Measurements from ENCODE around the gene MAIP1.

MAIP1 gene

DNA sequence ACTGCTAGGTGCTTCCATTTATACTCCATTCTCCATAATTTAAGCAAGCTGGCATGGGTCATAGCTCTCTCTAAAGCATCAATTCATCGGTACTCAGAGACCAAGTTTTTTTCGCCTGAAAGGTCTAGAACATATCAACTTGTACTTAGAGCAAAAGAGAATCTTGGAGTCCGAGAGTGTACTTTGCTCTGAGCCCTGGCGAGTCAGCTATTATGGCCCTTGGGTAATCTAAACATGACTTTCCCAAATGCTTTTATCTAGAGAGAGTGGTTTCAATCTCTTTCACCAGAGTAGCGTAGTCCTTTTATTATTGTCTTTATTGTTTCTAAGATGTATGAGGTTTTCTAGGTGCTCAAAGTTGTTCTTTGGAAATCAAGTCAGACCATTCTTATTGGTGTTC, 34.4 kb downstream of the MAIP1 start:
- DNase-seq (ENCODE audit: low read depth, low spot score): no peak

DNA sequence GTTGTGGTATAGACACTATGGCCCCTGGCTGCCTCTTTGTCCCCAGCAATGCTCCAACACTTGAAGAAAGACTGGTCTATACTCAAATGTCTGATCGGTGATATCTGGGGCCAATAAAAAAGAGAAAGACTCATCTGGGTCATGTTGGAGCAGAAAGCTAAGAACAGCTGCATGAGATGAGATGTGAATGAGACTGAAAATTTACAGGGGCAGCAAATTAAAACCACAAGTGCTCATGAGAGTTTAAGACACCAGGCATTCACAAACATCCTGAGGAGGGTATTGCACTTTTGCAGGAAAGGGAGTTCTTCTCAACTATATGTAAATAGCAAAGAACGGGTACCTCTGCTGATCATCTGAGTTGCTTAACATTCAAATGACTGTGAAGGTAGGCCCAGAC, 36.3 kb downstream of the MAIP1 start:
- DNase-seq (ENCODE audit: low read depth, low spot score): no peak

DNA sequence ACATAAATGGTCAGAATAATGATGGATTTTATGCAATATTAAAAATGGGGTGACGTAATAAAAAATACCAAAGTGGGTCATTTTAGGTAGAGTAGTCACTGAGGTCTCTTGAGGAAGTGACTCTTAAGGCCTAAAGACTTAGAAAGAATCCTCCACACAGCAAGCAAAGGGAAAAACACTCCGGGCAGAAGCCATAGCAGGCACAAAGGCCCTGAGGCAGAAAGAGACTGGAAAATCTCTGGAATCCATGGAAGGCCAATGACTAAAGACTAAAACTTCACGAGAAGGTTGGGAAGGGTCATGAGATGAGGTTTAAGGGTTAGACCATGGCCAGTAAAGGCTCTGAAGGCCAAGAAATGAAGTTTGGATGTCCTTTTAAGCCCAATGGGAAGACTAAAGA, 36.9 kb downstream of the MAIP1 start:
- no peak for DNase-seq (ENCODE audit: low read depth, low spot score)

DNA sequence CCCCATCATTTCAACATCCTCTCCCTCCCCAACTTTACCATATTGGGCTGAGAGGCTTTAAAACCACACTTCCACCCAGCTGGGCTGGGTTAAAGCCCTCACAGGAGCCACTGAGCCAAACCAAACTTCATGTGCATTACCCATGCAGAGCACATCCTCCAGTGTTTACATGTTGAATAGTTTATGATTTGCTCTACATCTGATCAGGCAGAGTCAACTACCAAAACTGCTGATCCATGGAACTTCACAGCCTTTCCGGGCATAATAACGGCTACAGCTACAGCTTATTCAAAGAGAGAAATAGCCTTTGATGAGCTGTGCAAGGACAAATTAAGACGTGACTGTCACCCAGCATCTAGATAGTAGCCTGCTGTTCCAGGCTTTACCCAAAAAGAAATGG, 39.0 kb downstream of the MAIP1 start:
- DNase-seq (ENCODE audit: low read depth, low spot score): no peak

DNA sequence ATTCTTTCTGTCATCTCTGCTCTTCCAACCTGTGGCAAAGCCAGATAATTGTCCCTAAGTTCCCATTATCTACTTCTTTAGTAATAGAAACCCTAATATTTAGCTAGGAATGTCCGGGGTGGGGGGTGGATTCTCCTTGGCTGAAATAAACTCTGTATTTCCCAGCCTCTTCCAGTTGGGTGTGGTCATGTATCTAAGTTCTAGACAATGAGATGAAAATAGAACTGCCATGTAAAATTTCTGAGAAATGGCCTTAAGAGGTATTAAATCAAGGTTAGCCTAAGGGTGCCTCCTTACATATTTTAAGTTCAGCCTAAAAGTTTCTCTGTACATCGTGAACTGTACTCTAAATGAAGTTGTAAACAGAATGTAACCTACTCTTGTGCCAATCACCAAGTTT, 39.5 kb downstream of the MAIP1 start:
- no peak for DNase-seq (ENCODE audit: low read depth, low spot score)

DNA sequence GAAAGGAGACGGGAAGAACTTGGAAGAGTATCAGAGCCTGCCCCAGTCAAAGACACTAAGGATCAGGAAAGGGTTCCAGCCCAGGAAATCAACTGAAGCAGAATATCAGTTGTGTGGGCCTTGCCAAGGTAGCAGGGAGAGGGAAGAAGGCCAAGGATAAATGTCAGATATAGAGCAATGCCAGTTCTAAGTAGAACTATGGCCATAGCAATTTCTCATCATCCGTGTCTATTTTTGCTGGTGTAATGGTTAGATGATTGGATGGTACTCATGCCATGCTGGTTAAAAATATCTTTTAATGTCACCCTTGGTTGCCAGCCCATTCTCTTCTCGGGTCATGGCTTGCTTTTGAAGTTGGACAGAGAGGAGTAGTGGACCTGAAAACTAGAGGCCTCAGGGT, 41.9 kb downstream of the MAIP1 start:
- DNase-seq (ENCODE audit: low read depth, low spot score): no peak

DNA sequence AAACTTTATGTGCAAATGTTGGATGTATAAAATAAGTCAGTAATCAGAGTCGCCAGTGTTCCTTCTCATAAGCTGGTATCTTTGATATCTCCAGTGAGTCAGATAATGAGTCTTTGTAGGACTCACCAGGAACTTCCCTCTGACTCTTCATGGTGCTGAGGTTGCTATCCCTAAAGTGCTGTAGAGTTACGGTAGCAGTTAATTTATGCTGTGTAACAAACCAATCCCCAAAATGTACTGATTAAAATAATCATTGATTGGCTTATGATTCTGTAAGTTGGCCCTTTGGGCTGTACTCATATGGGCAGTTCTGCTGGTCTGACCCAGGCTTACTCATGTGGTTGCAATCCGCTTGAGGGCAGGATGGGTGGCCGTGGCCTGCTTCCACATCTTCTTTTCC, 43.8 kb downstream of the MAIP1 start:
- no peak for DNase-seq (ENCODE audit: low read depth, low spot score)

DNA sequence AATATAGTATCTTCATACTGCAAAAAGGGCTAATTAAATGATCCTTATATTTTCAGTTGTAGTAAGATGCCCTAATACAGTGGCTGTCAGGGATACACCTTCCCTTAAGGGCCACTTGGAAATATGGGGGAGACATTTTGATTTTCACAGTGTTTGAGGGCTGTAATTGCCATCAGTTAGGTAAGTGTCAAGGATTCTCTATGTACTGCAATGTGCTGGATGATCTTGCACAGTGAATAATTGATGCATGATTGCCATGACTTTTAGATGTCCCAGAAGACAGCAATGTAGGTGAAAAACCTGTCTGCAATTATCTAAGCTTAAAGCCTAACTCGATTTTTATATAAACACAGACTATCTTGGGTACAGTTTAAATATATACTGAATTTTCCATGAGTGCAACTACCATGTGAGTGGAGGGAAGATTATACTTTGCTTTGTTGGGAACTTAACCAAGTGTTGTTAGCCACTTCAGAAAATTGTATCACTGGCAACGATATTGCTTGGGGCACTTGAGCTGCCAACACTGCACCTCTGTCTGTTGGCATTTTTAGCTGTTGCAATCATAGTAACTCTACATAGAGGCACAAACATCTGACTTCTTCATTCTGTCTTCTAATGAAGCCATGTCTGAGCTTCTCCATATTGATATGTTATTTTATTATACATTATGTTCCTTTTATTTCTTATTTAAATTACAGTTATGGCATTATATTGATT, 45.2 kb downstream of the MAIP1 start:
- no peak for DNase-seq (ENCODE audit: low read depth, low spot score)

DNA sequence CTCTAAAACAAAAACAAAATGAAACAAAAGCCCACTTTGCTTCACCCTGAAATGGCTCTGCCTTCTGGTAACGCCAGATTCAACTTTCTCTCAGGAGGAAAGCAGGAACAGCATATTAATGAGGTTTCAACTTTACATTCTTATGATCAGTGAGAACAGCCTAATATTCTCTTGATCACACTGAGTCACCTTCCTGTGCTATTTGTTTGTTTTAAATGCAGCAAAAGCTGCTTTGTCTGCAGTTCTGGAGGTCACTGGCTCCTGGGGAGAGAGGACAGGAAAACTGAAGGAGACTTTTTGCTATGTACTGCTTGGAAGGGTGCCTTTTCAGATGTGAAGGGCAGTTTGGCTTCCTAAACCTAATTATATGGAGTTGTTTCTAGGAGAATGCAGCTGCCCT, 48.1 kb downstream of the MAIP1 start:
- DNase-seq (ENCODE audit: low read depth, low spot score): peak; percentile 29

DNA sequence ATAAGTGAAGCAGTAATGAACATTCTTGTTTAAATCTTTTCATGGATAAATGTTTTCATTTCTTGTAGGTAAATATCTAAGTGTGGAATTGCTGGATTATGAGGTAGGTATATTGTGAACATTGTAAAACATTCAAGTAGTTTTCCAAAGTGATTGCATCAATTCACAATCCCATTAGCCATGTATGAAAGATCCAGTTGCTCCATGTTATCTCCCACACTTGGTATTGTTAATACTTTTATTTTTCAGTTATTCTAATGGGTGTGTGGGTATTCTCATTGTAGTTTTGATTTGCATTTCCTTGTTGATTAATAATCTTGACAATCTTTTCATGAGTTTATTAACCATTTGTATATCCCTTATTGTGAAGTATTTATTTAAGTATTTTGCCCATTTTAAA, 50.3 kb downstream of the MAIP1 start:
- DNase-seq (ENCODE audit: low read depth, low spot score): no peak

DNA sequence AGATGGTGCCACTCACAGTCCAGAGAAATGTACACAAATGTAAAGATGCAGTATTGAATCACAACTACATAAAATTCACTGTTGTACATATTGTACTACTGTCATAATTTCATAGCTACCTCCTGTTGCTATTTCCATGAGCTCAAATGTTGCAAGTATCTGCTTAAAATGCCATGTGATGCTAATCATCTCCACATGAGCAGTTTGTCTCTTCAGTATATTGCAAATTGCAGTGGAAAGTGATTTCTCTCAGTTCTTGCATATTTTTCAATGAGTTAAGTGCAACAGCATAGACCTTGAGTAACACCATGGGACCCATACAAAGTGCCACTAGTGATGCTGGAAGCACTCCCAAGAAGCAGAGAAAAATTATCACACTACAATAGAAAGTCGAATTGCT, 51.9 kb downstream of the MAIP1 start:
- no peak for DNase-seq (ENCODE audit: low read depth, low spot score)

DNA sequence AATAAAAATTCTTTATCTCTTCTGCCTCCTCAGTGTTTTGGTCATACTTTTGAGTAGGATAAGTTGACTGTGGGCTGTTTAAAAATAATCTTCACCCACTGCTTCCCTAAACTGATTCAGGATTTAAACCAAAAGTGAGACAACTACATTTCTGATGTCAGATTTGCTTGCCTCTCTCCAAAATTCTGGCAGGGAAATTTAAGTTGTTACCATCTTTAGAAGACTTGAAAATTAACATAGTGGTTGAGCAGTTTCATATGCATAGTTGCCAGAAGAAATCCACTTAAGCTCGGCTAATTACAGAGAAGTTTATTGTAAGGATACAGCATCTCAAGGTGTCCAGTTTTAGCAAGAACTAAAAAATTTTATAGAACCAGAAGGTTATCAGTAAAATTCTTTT, 57.0 kb downstream of the MAIP1 start:
- no peak for DNase-seq (ENCODE audit: low read depth, low spot score)

Measured in brain pericyte (primary cell).